Stomach (tissue), 4 donors: Measurements from ENCODE around the gene FLNA.

Experiments
- POLR2A ChIP-seq, 4 donors: fragments of 450-650 bp; IDR thresholded peaks; one replicate each; pipeline ENCODE4 v1.6.1; 2016; ENCODE audit warnings: antibody characterized with exemption in 4 of 4, control low read depth in 2 of 4, mild to moderate bottlenecking in 1 of 4, moderate library complexity in 1 of 4
- POLR2AphosphoS5 ChIP-seq, 3 donors: sonication (generic); formaldehyde crosslinking; IDR thresholded peaks; one replicate each; pipeline ENCODE4 v1.6.1; 2016; ENCODE audit warnings: antibody characterized with exemption in 3 of 3
- TF ChIP-seq, protein P1 (sequence below), 7 experiments: fragments of 450-650 bp in 4 of 7; fragments of 200-600 bp in 3 of 7; sonication (generic) in 3 of 7; IDR thresholded peaks; one replicate each; pipeline ENCODE4 v1.5.1; 2016 to 2019; ENCODE audit warnings: antibody characterized with exemption in 7 of 7, control low read depth in 2 of 7, mild to moderate bottlenecking in 1 of 7

DNA sequence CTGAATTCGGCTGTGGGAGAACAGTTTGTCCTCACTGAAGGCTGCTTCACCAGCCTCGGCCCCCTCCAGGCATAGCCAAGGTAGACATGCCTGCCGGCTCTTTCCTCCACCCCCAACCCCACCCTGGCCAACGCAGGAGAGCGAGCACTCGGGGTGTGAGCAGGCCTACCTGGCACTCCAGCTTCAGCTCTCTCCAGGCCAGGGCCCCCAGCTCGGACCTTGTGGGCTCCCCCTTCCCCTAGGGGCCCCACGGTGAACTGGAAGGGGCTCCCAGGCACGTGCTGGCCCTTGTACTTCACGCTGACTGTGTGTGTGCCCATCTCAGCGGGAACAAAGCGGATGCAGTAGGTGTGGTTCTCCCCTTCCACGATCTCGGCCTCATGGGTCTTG is 22.4 kb downstream of the FLNA start:
- TF ChIP-seq, protein P1, sequence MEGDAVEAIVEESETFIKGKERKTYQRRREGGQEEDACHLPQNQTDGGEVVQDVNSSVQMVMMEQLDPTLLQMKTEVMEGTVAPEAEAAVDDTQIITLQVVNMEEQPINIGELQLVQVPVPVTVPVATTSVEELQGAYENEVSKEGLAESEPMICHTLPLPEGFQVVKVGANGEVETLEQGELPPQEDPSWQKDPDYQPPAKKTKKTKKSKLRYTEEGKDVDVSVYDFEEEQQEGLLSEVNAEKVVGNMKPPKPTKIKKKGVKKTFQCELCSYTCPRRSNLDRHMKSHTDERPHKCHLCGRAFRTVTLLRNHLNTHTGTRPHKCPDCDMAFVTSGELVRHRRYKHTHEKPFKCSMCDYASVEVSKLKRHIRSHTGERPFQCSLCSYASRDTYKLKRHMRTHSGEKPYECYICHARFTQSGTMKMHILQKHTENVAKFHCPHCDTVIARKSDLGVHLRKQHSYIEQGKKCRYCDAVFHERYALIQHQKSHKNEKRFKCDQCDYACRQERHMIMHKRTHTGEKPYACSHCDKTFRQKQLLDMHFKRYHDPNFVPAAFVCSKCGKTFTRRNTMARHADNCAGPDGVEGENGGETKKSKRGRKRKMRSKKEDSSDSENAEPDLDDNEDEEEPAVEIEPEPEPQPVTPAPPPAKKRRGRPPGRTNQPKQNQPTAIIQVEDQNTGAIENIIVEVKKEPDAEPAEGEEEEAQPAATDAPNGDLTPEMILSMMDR (IDR thresholded peaks at IDR 0.05), result no peak
- TF ChIP-seq POLR2A (IDR thresholded peaks at IDR 0.05) (no peak), POLR2AphosphoS5 (IDR thresholded peaks at IDR 0.05) (no peak)
